HEK293T (cell line): ENCODE results near the gene APH1A.
A peak's percentile ranks its signal among the peaks of the same experiment; 100 is the strongest.
"Not testable (repeated sequence)": the region's sequence is repeated elsewhere in the genome, so short reads cannot be mapped to it uniquely, and the experiment has no call there.

Source experiments
- CTCF ChIA-PET: fragments of 350-600 bp; formaldehyde crosslinking; extraction: SDS; loops from one replicate; lab custom pipeline; 2021; ENCODE audit warnings: antibody characterized with exemption, inconsistent platforms; lab: Yijun Ruan, JAX
- POLR2A ChIA-PET: fragments of 350-600 bp; formaldehyde crosslinking; extraction: SDS; loops from one replicate; lab custom pipeline; 2020; ENCODE audit warnings: antibody characterized with exemption, inconsistent platforms; lab: Yijun Ruan, JAX
- DNase-seq: peaks from one replicate; pipeline ENCODE4 v3.0.0; 2012; ENCODE audit warnings: mixed read lengths; ENCODE audit errors: extremely low spot score
- ARNT ChIP-seq: fragments of 450-650 bp; IDR thresholded peaks from 2 replicates; pipeline ENCODE4 v1.6.1; 2017; ENCODE audit warnings: mild to moderate bottlenecking
- BHLHE40 ChIP-seq: fragments of 450-650 bp; IDR thresholded peaks from 2 replicates; pipeline ENCODE4 v1.6.1; 2016; ENCODE audit warnings: mild to moderate bottlenecking, moderate library complexity, borderline replicate concordance
- CTBP1 ChIP-seq: fragments of 450-650 bp; IDR thresholded peaks from 2 replicates; pipeline ENCODE4 v1.6.1; 2016; ENCODE audit warnings: borderline replicate concordance
- ELF4 ChIP-seq: fragments of 450-650 bp; IDR thresholded peaks from 2 replicates; pipeline ENCODE4 v1.6.1; 2017; ENCODE audit warnings: antibody characterized with exemption
- FOXA1 ChIP-seq: fragments of 450-650 bp; IDR thresholded peaks from 2 replicates; pipeline ENCODE4 v1.6.1; 2016; ENCODE audit warnings: mild to moderate bottlenecking
- FOXK2 ChIP-seq: fragments of 450-650 bp; IDR thresholded peaks from 2 replicates; pipeline ENCODE4 v1.6.1; 2016; ENCODE audit warnings: mild to moderate bottlenecking
- FOXM1 ChIP-seq: fragments of 450-650 bp; IDR thresholded peaks from 2 replicates; pipeline ENCODE4 v1.6.1; 2017; ENCODE audit warnings: mild to moderate bottlenecking, borderline replicate concordance
- HDGF ChIP-seq: fragments of 450-650 bp; IDR thresholded peaks from 2 replicates; pipeline ENCODE4 v1.6.1; 2017; ENCODE audit warnings: antibody characterized with exemption, borderline replicate concordance
- L3MBTL2 ChIP-seq: fragments of 450-650 bp; conservative IDR thresholded peaks from 2 replicates; pipeline ENCODE4 v1.6.1; 2016; ENCODE audit warnings: mild to moderate bottlenecking
- LEF1 ChIP-seq: fragments of 450-650 bp; IDR thresholded peaks from 2 replicates; pipeline ENCODE4 v1.6.1; 2017; ENCODE audit warnings: mild to moderate bottlenecking, borderline replicate concordance
- NFRKB ChIP-seq: fragments of 450-650 bp; IDR thresholded peaks from 2 replicates; pipeline ENCODE4 v1.6.1; 2016; ENCODE audit warnings: mild to moderate bottlenecking, moderate library complexity
- PKNOX1 ChIP-seq: fragments of 450-650 bp; IDR thresholded peaks from 2 replicates; pipeline ENCODE4 v1.6.1; 2016
- SP1 ChIP-seq: fragments of 450-650 bp; IDR thresholded peaks from 2 replicates; pipeline ENCODE4 v1.6.1; 2017
- SUZ12 ChIP-seq: fragments of 450-650 bp; IDR thresholded peaks from 2 replicates; pipeline ENCODE4 v1.6.1; 2016; ENCODE audit warnings: mild to moderate bottlenecking
- TARDBP ChIP-seq: fragments of 450-650 bp; IDR thresholded peaks from 2 replicates; pipeline ENCODE4 v1.6.1; 2016
- ZNF384 ChIP-seq: fragments of 450-650 bp; IDR thresholded peaks from 2 replicates; pipeline ENCODE4 v1.6.1; 2016

The APH1A gene

DNA sequence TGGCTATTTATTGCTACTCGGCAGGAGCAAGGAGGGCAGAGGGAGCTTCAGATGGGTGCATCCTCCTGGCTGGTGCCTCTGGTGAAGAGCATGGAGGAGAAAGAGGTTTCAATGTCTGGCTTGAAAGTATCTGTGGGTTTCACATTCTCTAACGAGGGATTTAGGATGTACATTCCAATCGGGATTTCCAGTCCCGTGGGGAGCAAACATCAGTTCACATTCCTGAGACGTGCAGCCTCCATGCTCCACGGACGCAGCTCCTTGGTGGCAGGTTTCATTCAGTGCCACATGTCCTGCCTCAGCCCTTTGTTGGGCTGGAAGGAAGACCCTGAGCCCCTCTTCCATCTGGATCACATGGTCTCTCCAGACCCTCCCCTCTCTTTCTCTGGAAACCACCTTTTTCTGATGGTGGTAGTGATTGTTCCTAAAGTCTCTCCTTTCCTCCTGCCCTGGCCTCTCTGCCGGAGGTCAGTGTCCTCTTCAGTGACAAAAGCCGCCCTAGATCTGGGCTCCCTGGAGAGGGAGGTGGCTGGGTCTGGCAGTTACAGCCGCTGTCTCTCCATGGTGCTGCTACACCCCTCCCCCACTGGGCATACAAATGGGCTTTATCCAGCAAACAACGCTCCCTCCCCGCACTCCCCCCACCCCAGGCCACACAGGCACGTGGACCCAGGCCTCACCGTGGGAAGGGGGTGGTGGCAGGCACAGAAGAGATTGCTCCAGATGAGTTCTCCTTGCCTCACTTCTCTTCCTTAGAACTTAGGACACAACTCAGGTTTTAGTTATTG, 12.1 kb downstream of the APH1A start:
- ChIA-PET POLR2A (interaction anchor here (0.6 to 10.0 kb wide), 13 partner anchors 15 to 278 kb away, joined by 3 to 137 read pairs (median 3); partner anchors contain the start of genes APH1A, C1orf54, CIART and PRPF3), CTCF (interaction anchor here (0.6 to 2.9 kb wide), 9 partner anchors 10 to 739 kb away, joined by 3 to 38 read pairs (median 8); partner anchors contain the start of genes APH1A, C1orf54 and CIART)
- no peak for TF ChIP-seq TARDBP
- TF ChIP-seq L3MBTL2 = peak; percentile 37; the same call in 1 of the 2 replicates
- TF ChIP-seq ZNF384 = no peak
- TF ChIP-seq NFRKB = no peak
- TF ChIP-seq CTBP1 = no peak
- no peak for TF ChIP-seq HDGF
- no peak for TF ChIP-seq SUZ12
- TF ChIP-seq FOXA1 = no peak
- DNase-seq = peak; percentile 13

GRCh38 chr1:150256198-150256553, 12.6 kb downstream of the APH1A start:
- no peak for TF ChIP-seq ZNF384
- no peak for TF ChIP-seq CTBP1
- no peak for TF ChIP-seq SP1
- no peak for TF ChIP-seq NFRKB
- no peak for TF ChIP-seq LEF1
- no peak for TF ChIP-seq FOXK2
- TF ChIP-seq FOXM1 = no peak
- TF ChIP-seq HDGF = no peak
- no peak for TF ChIP-seq SUZ12
- no peak for TF ChIP-seq TARDBP
- no peak for TF ChIP-seq L3MBTL2
- TF ChIP-seq ARNT = no peak
- TF ChIP-seq ELF4 = no peak
- ChIA-PET POLR2A (interaction anchor here (0.6 to 10.0 kb wide), 13 partner anchors 15 to 279 kb away, joined by 3 to 137 read pairs (median 4); partner anchors contain the start of genes APH1A, C1orf54 and PRPF3), CTCF (interaction anchor here (0.6 to 2.9 kb wide), 11 partner anchors 9 to 739 kb away, joined by 3 to 38 read pairs (median 5); partner anchors contain the start of genes APH1A, C1orf54 and CIART)
- no peak for DNase-seq

DNA sequence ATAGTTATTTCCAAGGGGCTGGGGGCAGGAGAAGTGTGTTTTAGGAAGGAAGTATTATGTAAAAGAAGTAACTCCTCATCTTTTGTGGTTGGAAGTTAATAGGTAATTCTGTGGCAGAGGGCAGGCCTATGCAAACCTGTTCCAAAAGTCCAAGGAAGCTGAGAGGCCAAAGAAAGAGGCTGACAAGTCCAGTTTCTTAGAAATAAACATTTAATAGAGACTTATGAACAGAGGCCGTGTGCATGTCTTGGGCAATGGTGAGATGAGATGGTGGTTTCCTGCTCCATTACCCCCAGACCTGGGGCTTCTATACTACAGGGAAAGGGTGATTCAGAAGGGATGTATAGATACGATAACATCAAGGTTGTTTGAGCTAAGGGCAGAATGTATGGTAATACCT, 18.9 kb downstream of the APH1A start:
- no peak for DNase-seq
- POLR2A ChIA-PET = no interaction called here
- CTCF ChIA-PET = no interaction called here
- TF ChIP-seq BHLHE40 = no peak
- no peak for TF ChIP-seq FOXA1
- no peak for TF ChIP-seq ELF4
- no peak for TF ChIP-seq ARNT
- TF ChIP-seq L3MBTL2 = no peak
- no peak for TF ChIP-seq FOXK2
- TF ChIP-seq SP1 = no peak
- no peak for TF ChIP-seq HDGF
- TF ChIP-seq NFRKB = no peak
- no peak for TF ChIP-seq LEF1
- no peak for TF ChIP-seq TARDBP
- no peak for TF ChIP-seq FOXM1
- TF ChIP-seq PKNOX1 = no peak
- no peak for TF ChIP-seq ZNF384
- TF ChIP-seq SUZ12 = no peak
- no peak for TF ChIP-seq CTBP1

GRCh38 chr1:150243003-150243402, 25.8 kb downstream of the APH1A start:
- DNase-seq = no peak
- TF ChIP-seq ARNT (no peak), BHLHE40 (no peak), ELF4 (no peak), CTBP1 (no peak), PKNOX1 (no peak), LEF1 (no peak), FOXM1 (no peak), SP1 (no peak), SUZ12 (no peak), FOXK2 (no peak), L3MBTL2 (no peak), ZNF384 (no peak), HDGF (no peak), FOXA1 (no peak), NFRKB (no peak), TARDBP (no peak)
- ChIA-PET CTCF (no interaction called here), POLR2A (no interaction called here)

GRCh38 chr1:150237746-150238145, 31.1 kb downstream of the APH1A start:
- TF ChIP-seq ELF4 (no peak), SUZ12 (no peak), FOXM1 (no peak)
- DNase-seq = no peak
- ChIA-PET CTCF (interaction anchor here (1.0 kb wide), 1 partner anchor 18 kb away, joined by 4 read pairs; no protein-coding TSS in a partner anchor), POLR2A (no interaction called here)

GRCh38 chr1:150237176-150237575, 31.6 kb downstream of the APH1A start:
- DNase-seq = not testable (repeated sequence)
- CTCF ChIA-PET = interaction anchor here (1.0 kb wide), 1 partner anchor 18 kb away, joined by 4 read pairs; no protein-coding TSS in a partner anchor

More at GRCh38 chr1:150237176-150237575, 31.6 kb downstream of the APH1A start:
- POLR2A ChIA-PET = interaction anchor here (1.0 to 2.2 kb wide), 3 partner anchors 8 to 35 kb away, joined by 3 to 7 read pairs (median 5); partner anchors contain the start of genes C1orf54 and CA14
